Measurements from ENCODE around the gene ZNF638.

DNA sequence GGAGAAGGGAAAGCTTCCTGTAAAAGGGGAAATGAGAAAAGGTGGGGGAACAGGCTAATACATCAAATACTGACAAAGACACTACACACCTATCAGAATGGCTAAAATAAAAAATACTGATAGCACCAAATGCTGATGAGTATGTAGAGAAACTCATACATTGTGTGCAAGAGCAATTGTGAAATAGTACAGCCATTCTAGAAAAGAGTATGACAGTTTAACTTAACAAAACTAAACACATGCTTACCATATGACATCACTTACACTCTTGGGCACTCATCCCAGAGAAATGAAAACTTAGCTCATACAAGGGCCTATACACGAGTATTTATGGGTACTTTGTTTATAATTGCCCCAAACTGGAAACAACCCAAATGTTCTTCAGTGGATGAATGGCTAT lies 53.4 kb downstream of the ZNF638 start:
- TF ChIP-seq EGR1 (IDR thresholded peaks at IDR 0.05), result no peak
- no peak for TF ChIP-seq MAX (IDR thresholded peaks at IDR 0.05)
- TF ChIP-seq TCF12 (IDR thresholded peaks at IDR 0.05; ENCODE audit: low read depth), result no peak
- TF ChIP-seq EP300 (IDR thresholded peaks at IDR 0.05; ENCODE audit: borderline replicate concordance), result no peak
- no peak for TF ChIP-seq RAD21 (IDR thresholded peaks at IDR 0.05; ENCODE audit: low read depth)
- TF ChIP-seq YY1 (IDR thresholded peaks at IDR 0.05; ENCODE audit: low read depth), result no peak
- no peak for TF ChIP-seq TAF1 (IDR thresholded peaks at IDR 0.05; ENCODE audit: low read depth)
- TF ChIP-seq USF1 (IDR thresholded peaks at IDR 0.05), result no peak
- no peak for TF ChIP-seq TEAD4 (IDR thresholded peaks at IDR 0.05)
- no peak for TF ChIP-seq REST (IDR thresholded peaks at IDR 0.05; ENCODE audit: low read depth)
